ENCODE results near the gene DNAH8. TPM values are rescaled to one million over a fixed set of nuclear protein-coding genes. Genes with fewer than 3 reads are reported as not detected.

Gene DNAH8
- total RNA-seq (under 1 TPM in 1 of 2 experiments, not detected in 1; 0.03 TPM), total RNA-seq (0 to 2.1 (median 0.71) reads per million in 172 experiments)
- polyA plus RNA-seq (2013, experiment 1 of 2) = 0.06 TPM
- 0.07 TPM for polyA plus RNA-seq (2013, experiment 2 of 2)

- no peak within 1 kb of the TSS for H3K27ac ChIP-seq (ENCODE audit: low read depth in 1 of 2, low read length in 2 of 2)
- intact Hi-C loops (cut with DNase I, micrococcal nuclease) = no loop called here
- no peaks in the 10 kb centered on the region for H3K9me3 ChIP-seq (ENCODE audit: control insufficient read depth in 1 of 2, insufficient read depth in 1 of 2, low read length in 2 of 2)
- H3K4me3 ChIP-seq (ENCODE audit: low read length) = peak within 1 kb of the TSS; percentile 22
- TF ChIP-seq, protein P1, sequence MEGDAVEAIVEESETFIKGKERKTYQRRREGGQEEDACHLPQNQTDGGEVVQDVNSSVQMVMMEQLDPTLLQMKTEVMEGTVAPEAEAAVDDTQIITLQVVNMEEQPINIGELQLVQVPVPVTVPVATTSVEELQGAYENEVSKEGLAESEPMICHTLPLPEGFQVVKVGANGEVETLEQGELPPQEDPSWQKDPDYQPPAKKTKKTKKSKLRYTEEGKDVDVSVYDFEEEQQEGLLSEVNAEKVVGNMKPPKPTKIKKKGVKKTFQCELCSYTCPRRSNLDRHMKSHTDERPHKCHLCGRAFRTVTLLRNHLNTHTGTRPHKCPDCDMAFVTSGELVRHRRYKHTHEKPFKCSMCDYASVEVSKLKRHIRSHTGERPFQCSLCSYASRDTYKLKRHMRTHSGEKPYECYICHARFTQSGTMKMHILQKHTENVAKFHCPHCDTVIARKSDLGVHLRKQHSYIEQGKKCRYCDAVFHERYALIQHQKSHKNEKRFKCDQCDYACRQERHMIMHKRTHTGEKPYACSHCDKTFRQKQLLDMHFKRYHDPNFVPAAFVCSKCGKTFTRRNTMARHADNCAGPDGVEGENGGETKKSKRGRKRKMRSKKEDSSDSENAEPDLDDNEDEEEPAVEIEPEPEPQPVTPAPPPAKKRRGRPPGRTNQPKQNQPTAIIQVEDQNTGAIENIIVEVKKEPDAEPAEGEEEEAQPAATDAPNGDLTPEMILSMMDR (IDR thresholded peaks at IDR 0.05) = no peak
- H3K36me3 ChIP-seq (ENCODE audit: insufficient read depth, low read length) = no peaks in the 10 kb centered on the region
- Mint-ChIP-seq H3K4me3 (peak within 1 kb of the TSS; percentile 49), H3K4me1 (ENCODE audit: low read depth) (peaks cover 15% of the 10 kb centered on the region), H3K36me3 (ENCODE audit: low read depth) (no peaks in the 10 kb centered on the region), H3K27me3 (peaks cover 53% of the 10 kb centered on the region), H3K27ac (no peak within 1 kb of the TSS), H3K9me3 (no peaks in the 10 kb centered on the region)
- H3K27me3 ChIP-seq (ENCODE audit: control insufficient read depth in 1 of 2, insufficient read depth in 2 of 2, low read length in 2 of 2) = peaks cover 23 to 27% of the 10 kb centered on the region in 2 experiments
- CTCF ChIA-PET = no interaction called here
- H3K4me1 ChIP-seq (ENCODE audit: insufficient read depth, low read length) = peaks cover 19% of the 10 kb centered on the region
- ATAC-seq (ENCODE audit: poor library complexity) (peak; percentile 26), DNase-seq (peak in 4 of 14 experiments; percentile 2 to 39 (median 12))
- POLR2A ChIA-PET = interaction anchor here (1.8 to 2.0 kb wide), 3 partner anchors 12 to 76 kb away, joined by 5 to 20 read pairs (median 8); partner anchors contain the start of genes BTBD9 and GLO1
Measured at GRCh38 chr6:38715016-38715689, at the start of gene DNAH8. Gene DNAH8, plus strand, starts transcription at chr6:38715311. Its CDS starts 7,499 bp downstream, at chr6:38722810.

GRCh38 chr6:38671885-38672467 is 43.1 kb upstream of the DNAH8 start:
- Histone ChIP-seq H3K9me3 (ENCODE audit: control insufficient read depth in 1 of 2, insufficient read depth in 1 of 2, low read length in 2 of 2) (no peaks in the 10 kb centered on the region), H3K27me3 (ENCODE audit: control insufficient read depth in 1 of 2, insufficient read depth in 2 of 2, low read length in 2 of 2) (no peaks in the 10 kb centered on the region), H3K36me3 (ENCODE audit: insufficient read depth, low read length) (peaks cover 2% of the 10 kb centered on the region), H3K4me3 (ENCODE audit: low read length) (no peak overlapping the region), H3K27ac (ENCODE audit: low read depth in 1 of 2, low read length in 2 of 2) (no peak overlapping the region), H3K4me1 (ENCODE audit: insufficient read depth, low read length) (peaks cover 7% of the 10 kb centered on the region)
- no peak overlapping the region for H3K27ac Mint-ChIP-seq
- peaks cover 25% of the 10 kb centered on the region for H3K4me1 Mint-ChIP-seq (ENCODE audit: low read depth)
- no peaks in the 10 kb centered on the region for H3K27me3 Mint-ChIP-seq
- DNase-seq = peak in 5 of 14 experiments; percentile 18 to 73 (median 61)
- TF ChIP-seq, protein P1 (IDR thresholded peaks at IDR 0.05) = peak; percentile 77
- peaks cover 25% of the 10 kb centered on the region for H3K36me3 Mint-ChIP-seq (ENCODE audit: low read depth)
- H3K9me3 Mint-ChIP-seq = no peaks in the 10 kb centered on the region
- CTCF ChIA-PET = no interaction called here
- POLR2A ChIA-PET = no interaction called here
- no peak overlapping the region for H3K4me3 Mint-ChIP-seq
- intact Hi-C loops (cut with DNase I, micrococcal nuclease) = loop anchor here (1.0 to 5.0 kb wide), 5 partner anchors 178 to 980 kb away; no protein-coding TSS in a partner anchor
- peak; percentile 59 for ATAC-seq (ENCODE audit: poor library complexity)

GRCh38 chr6:38673397-38674165 is 41.5 kb upstream of the DNAH8 start:
- ATAC-seq (ENCODE audit: poor library complexity) (no peak), DNase-seq (peak in 3 of 14 experiments; percentile 38 to 58 (median 44))
- H3K27ac ChIP-seq (ENCODE audit: low read depth in 1 of 2, low read length in 2 of 2) = no peak overlapping the region
- H3K27me3 ChIP-seq (ENCODE audit: control insufficient read depth in 1 of 2, insufficient read depth in 2 of 2, low read length in 2 of 2) = no peaks in the 10 kb centered on the region
- no peaks in the 10 kb centered on the region for H3K9me3 ChIP-seq (ENCODE audit: control insufficient read depth in 1 of 2, insufficient read depth in 1 of 2, low read length in 2 of 2)
- peaks cover 7% of the 10 kb centered on the region for H3K4me1 ChIP-seq (ENCODE audit: insufficient read depth, low read length)
- Mint-ChIP-seq H3K27me3 (no peaks in the 10 kb centered on the region), H3K36me3 (ENCODE audit: low read depth) (peaks cover 38% of the 10 kb centered on the region), H3K4me1 (ENCODE audit: low read depth) (peaks cover 25% of the 10 kb centered on the region), H3K27ac (no peak overlapping the region), H3K9me3 (no peaks in the 10 kb centered on the region), H3K4me3 (no peak overlapping the region)
- ChIA-PET CTCF (no interaction called here), POLR2A (no interaction called here)
- H3K4me3 ChIP-seq (ENCODE audit: low read length) = no peak overlapping the region
- H3K36me3 ChIP-seq (ENCODE audit: insufficient read depth, low read length) = peaks cover 5% of the 10 kb centered on the region
- TF ChIP-seq, protein P1 (IDR thresholded peaks at IDR 0.05) = no peak
- intact Hi-C loops (cut with DNase I, micrococcal nuclease) = loop anchor here in 1 of 2 experiments (5.0 kb wide), 4 partner anchors 181 to 981 kb away; no protein-coding TSS in a partner anchor

Measured in CD4-positive, alpha-beta T cell (primary cell).